Cardiac septum (tissue), 1 donor: ENCODE data around the gene APC2. TPM values are rescaled to one million over a fixed set of nuclear protein-coding genes. Genes with fewer than 3 reads are reported as not detected.
A peak's percentile ranks its signal among the peaks of the same experiment; 100 is the strongest.
"Not testable (repeated sequence)": the region's sequence is repeated elsewhere in the genome, so short reads cannot be mapped to it uniquely, and the experiment has no call there.

ENCODE experiments used
- DNase-seq: peaks from one replicate; pipeline ENCODE4 v3.0.0-alpha.2; 2020; ENCODE audit warnings: low spot score
- intact Hi-C: fragments of 100-400 bp; cut with DNase I; formaldehyde crosslinking; loops from one replicate; pipeline ENCODE4 v1.14.0; 2022
- total RNA-seq: library from RNA; stranded (reverse); fragmentation: NEBNext Ultra II Directional; extraction: Animal tissue kit (Norgen Biotek cat#: 25700); gene quantifications from one replicate; pipeline ENCODE4 v1.2.1, GENCODE V29; 2021
- donor health status: DM: no; HTN: no; CAD: no.

Gene APC2
- total RNA-seq, 1 donor from 2014 or later = 0.08 TPM

GRCh38 chr19:1514986-1515721 lies 65.2 kb downstream of the APC2 start:
- intact Hi-C loops = no loop called here

GRCh38 chr19:1516395-1516753 lies 66.5 kb downstream of the APC2 start:
- intact Hi-C loops = no loop called here

More at GRCh38 chr19:1514986-1515721, 65.2 kb downstream of the APC2 start:
- no peak for DNase-seq

GRCh38 chr19:1518471-1518870 lies 68.5 kb downstream of the APC2 start:
- DNase-seq = no peak
- intact Hi-C loops = no loop called here

More at GRCh38 chr19:1516395-1516753, 66.5 kb downstream of the APC2 start:
- DNase-seq = no peak

GRCh38 chr19:1519802-1520201 lies 69.9 kb downstream of the APC2 start:
- intact Hi-C loops, DNase-seq: not testable (repeated sequence)

- no peak for DNase-seq
- intact Hi-C loops = no loop called here
Observed at GRCh38 chr19:1520203-1520780, 70.4 kb downstream of the APC2 start.

- peak; percentile 80 for DNase-seq
- intact Hi-C loops = no loop called here
Observed at GRCh38 chr19:1521636-1522035, 71.7 kb downstream of the APC2 start.

GRCh38 chr19:1522061-1522460 lies 72.1 kb downstream of the APC2 start:
- DNase-seq = no peak
- intact Hi-C loops = no loop called here

- no peak for DNase-seq
- intact Hi-C loops = no loop called here
Observed at GRCh38 chr19:1522838-1523237, 72.9 kb downstream of the APC2 start.

Other genes with a start within 250 kb of the APC2 start
- gene STK11, start 244.3 kb upstream of the APC2 start, total RNA-seq = 49.7 TPM
- gene CBARP, start 212.1 kb upstream of the APC2 start, total RNA-seq = 1.9 TPM
- gene ATP5F1D, start 208.4 kb upstream of the APC2 start, total RNA-seq = 486 TPM
- gene MIDN, start 201.5 kb upstream of the APC2 start, total RNA-seq = 97.5 TPM
- gene CIRBP, start 180.8 kb upstream of the APC2 start, total RNA-seq = 318 TPM
- 20.0 TPM for gene FAM174C, start 174.6 kb upstream of the APC2 start, total RNA-seq
- not detected for gene EFNA2, start 164.2 kb upstream of the APC2 start, total RNA-seq
- 233 TPM for gene NDUFS7, start 66.2 kb upstream of the APC2 start, total RNA-seq
- 51.6 TPM for gene GAMT, start 48.6 kb upstream of the APC2 start, total RNA-seq
- gene DAZAP1, start 42.5 kb upstream of the APC2 start, total RNA-seq = 81.2 TPM
- 479 TPM for gene RPS15, start 11.7 kb upstream of the APC2 start, total RNA-seq
- gene C19orf25, start 29.1 kb downstream of the APC2 start, total RNA-seq = 16.9 TPM
- gene PCSK4, start 40.2 kb downstream of the APC2 start, total RNA-seq = 1.5 TPM
- gene REEP6, start 41.1 kb downstream of the APC2 start, total RNA-seq = 3.3 TPM
- gene ADAMTSL5, start 62.9 kb downstream of the APC2 start, total RNA-seq = 69.7 TPM
- not detected for gene PLK5, start 74.0 kb downstream of the APC2 start, total RNA-seq
- 8.3 TPM for gene MEX3D, start 118.2 kb downstream of the APC2 start, total RNA-seq
- 61.8 TPM for gene MBD3, start 142.7 kb downstream of the APC2 start, total RNA-seq
- gene UQCR11, start 155.3 kb downstream of the APC2 start, total RNA-seq = 697 TPM
- gene TCF3, start 202.5 kb downstream of the APC2 start, total RNA-seq = 27.7 TPM